Stimulated activated CD4-positive, alpha-beta T cell treated with anti-CD3 and anti-CD28 coated beads, Interleukin-15, amount 100 ng/mL, for 24 hours (primary cell): ENCODE data around the gene DDX39A.

ENCODE experiments used
- DNase-seq: peaks from one replicate; pipeline ENCODE4 v3.0.0-alpha.2; 2020

The DDX39A gene

DNA sequence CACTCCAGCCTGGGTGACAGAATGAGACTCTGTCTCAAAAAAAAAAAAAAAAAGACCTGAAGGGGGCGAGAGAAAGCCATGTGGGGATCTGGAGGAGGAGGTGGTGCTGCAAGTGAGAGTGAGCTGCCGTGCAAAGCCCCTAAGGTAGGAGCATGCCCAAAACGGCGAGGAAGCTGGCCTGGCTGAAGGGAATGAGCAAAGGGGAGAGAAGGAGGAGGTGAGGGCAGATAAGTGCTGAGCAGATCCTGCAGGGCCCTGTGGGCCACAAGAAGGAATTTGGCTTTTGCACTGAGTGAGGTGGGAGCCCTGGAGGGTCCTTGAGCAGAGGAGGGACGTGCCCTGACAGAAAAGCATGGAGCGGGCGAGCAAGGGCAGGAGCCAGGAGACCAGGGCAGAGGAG lies 57.3 kb downstream of the DDX39A start:
- peak; percentile 64 for DNase-seq
